B cell (primary cell): Measurements from ENCODE around the gene HELLS.
"Not testable (repeated sequence)": the region's sequence is repeated elsewhere in the genome, so short reads cannot be mapped to it uniquely, and the experiment has no call there.

Source experiments
- CTCF ChIP-seq: fragments of 200-600 bp; IDR thresholded peaks from one replicate; pipeline ENCODE4 v1.8.0; 2022; ENCODE audit warnings: antibody characterized with exemption, mild to moderate bottlenecking
- EZH2 ChIP-seq: IDR thresholded peaks from 2 replicates; pipeline ENCODE4 v1.6.1; 2012; ENCODE audit warnings: borderline replicate concordance, low read depth, mild to moderate bottlenecking, moderate library complexity, low read length; ENCODE audit not compliant: insufficient read depth, poor library complexity, severe bottlenecking

GRCh38 chr10:94567714-94568307 is 22.2 kb downstream of the HELLS start:
- TF ChIP-seq CTCF, EZH2: not testable (repeated sequence)
